GM12878 (cell line): Measurements from ENCODE around the gene CSTB.

Experiments
- EP300 ChIP-seq, 2 experiments: fragments of 150-350 bp in 1 of 2; IDR thresholded peaks; 2 replicates each; pipeline ENCODE4 v1.6.1; 2011 to 2012; ENCODE audit warnings: low read depth in 2 of 2, low read length in 2 of 2, borderline replicate concordance in 1 of 2, improper control_type of control experiment in 1 of 2, inconsistent platforms in 1 of 2; ENCODE audit not compliant: control insufficient read depth in 1 of 2
- POLR2A ChIP-seq: IDR thresholded peaks from 2 replicates; pipeline ENCODE4 v1.6.1; 2011; ENCODE audit warnings: low read depth, mild to moderate bottlenecking, low read length
- RAD21 ChIP-seq: IDR thresholded peaks from 2 replicates; pipeline ENCODE4 v1.6.1; 2011; ENCODE audit warnings: mild to moderate bottlenecking, low read depth, low read length, moderate library complexity; ENCODE audit not compliant: insufficient read depth
- RCOR1 ChIP-seq: conservative IDR thresholded peaks from 2 replicates; pipeline ENCODE4 v1.6.1; 2012; ENCODE audit warnings: low read depth, low read length, improper control_type of control experiment
- SMARCA5 ChIP-seq: fragments of 450-650 bp; IDR thresholded peaks from 2 replicates; pipeline ENCODE4 v1.6.1; 2017; ENCODE audit warnings: mild to moderate bottlenecking
- ZNF207 ChIP-seq: fragments of 450-650 bp; IDR thresholded peaks from 2 replicates; pipeline ENCODE4 v1.6.1; 2014; ENCODE audit warnings: antibody characterized with exemption, mild to moderate bottlenecking, borderline replicate concordance
- TF ChIP-seq, protein P1 (sequence below): IDR thresholded peaks from 2 replicates; pipeline ENCODE4 v1.6.1; 2011; ENCODE audit warnings: low read depth, low read length, improper control_type of control experiment, borderline replicate concordance
- TF ChIP-seq, protein P2 (sequence below), 3 experiments: IDR thresholded peaks in 2 of 3; conservative IDR thresholded peaks in 1 of 3; 2 replicates each; pipeline ENCODE4 v1.5.1; 2011; ENCODE audit warnings: low read depth in 3 of 3, low read length in 3 of 3, mild to moderate bottlenecking in 3 of 3, control low read depth in 2 of 3, moderate library complexity in 2 of 3, inconsistent platforms in 1 of 3, mixed read lengths in 1 of 3; ENCODE audit not compliant: control insufficient read depth in 2 of 3, insufficient read depth in 1 of 3; ENCODE audit errors: extremely low read depth in 1 of 3
- TF ChIP-seq, protein P3 (sequence below): fragments of 450-650 bp; IDR thresholded peaks from 2 replicates; pipeline ENCODE4 v1.6.1; 2016; ENCODE audit warnings: mild to moderate bottlenecking, moderate library complexity, borderline replicate concordance
- TF ChIP-seq, protein P4 (sequence below): fragments of 450-650 bp; IDR thresholded peaks from 2 replicates; pipeline ENCODE4 v1.6.1; 2017; ENCODE audit warnings: mild to moderate bottlenecking, moderate library complexity
- TF ChIP-seq, protein P5 (sequence below): fragments of 450-650 bp; IDR thresholded peaks from 2 replicates; pipeline ENCODE4 v1.6.1; 2017; ENCODE audit warnings: antibody characterized with exemption, mild to moderate bottlenecking, moderate library complexity
- TF ChIP-seq, protein P6 (sequence below): IDR thresholded peaks from 2 replicates; pipeline ENCODE4 v1.6.1; 2012; ENCODE audit warnings: improper control_type of control experiment, low read depth, low read length; ENCODE audit not compliant: insufficient replicate concordance

DNA sequence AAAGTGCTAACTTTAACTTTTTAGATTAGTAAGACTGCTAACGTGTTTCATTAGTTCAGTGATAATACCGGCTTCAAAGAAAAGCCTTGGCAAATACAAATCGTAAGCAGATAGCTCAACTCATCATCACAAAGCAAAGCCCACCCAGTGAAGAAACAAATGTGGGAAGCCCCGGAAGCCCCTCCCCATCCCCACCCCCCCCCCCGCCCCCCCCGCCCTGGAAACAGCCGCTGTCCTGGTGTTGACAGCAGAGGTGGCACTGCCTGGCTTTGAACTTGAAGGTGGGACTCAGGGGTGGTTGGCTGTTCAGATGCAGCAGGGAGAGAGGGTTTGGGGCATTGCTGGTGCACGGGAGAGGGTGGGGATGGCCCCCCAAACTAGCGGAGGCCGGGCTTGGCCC is 43.0 kb downstream of the CSTB start:
- TF ChIP-seq, protein P1, sequence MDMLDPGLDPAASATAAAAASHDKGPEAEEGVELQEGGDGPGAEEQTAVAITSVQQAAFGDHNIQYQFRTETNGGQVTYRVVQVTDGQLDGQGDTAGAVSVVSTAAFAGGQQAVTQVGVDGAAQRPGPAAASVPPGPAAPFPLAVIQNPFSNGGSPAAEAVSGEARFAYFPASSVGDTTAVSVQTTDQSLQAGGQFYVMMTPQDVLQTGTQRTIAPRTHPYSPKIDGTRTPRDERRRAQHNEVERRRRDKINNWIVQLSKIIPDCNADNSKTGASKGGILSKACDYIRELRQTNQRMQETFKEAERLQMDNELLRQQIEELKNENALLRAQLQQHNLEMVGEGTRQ = no peak
- TF ChIP-seq RAD21 = no peak
- TF ChIP-seq, protein P2, sequence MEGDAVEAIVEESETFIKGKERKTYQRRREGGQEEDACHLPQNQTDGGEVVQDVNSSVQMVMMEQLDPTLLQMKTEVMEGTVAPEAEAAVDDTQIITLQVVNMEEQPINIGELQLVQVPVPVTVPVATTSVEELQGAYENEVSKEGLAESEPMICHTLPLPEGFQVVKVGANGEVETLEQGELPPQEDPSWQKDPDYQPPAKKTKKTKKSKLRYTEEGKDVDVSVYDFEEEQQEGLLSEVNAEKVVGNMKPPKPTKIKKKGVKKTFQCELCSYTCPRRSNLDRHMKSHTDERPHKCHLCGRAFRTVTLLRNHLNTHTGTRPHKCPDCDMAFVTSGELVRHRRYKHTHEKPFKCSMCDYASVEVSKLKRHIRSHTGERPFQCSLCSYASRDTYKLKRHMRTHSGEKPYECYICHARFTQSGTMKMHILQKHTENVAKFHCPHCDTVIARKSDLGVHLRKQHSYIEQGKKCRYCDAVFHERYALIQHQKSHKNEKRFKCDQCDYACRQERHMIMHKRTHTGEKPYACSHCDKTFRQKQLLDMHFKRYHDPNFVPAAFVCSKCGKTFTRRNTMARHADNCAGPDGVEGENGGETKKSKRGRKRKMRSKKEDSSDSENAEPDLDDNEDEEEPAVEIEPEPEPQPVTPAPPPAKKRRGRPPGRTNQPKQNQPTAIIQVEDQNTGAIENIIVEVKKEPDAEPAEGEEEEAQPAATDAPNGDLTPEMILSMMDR (IDR thresholded peaks at IDR 0.05 in 2 of 3, conservative IDR thresholded peaks at IDR 0.05 in 1 of 3; ENCODE audit: control insufficient read depth in 2 of 3, extremely low read depth in 1 of 3, insufficient read depth in 1 of 3, low read depth in 3 of 3, low read length in 3 of 3) = no peak
- TF ChIP-seq, protein P3, sequence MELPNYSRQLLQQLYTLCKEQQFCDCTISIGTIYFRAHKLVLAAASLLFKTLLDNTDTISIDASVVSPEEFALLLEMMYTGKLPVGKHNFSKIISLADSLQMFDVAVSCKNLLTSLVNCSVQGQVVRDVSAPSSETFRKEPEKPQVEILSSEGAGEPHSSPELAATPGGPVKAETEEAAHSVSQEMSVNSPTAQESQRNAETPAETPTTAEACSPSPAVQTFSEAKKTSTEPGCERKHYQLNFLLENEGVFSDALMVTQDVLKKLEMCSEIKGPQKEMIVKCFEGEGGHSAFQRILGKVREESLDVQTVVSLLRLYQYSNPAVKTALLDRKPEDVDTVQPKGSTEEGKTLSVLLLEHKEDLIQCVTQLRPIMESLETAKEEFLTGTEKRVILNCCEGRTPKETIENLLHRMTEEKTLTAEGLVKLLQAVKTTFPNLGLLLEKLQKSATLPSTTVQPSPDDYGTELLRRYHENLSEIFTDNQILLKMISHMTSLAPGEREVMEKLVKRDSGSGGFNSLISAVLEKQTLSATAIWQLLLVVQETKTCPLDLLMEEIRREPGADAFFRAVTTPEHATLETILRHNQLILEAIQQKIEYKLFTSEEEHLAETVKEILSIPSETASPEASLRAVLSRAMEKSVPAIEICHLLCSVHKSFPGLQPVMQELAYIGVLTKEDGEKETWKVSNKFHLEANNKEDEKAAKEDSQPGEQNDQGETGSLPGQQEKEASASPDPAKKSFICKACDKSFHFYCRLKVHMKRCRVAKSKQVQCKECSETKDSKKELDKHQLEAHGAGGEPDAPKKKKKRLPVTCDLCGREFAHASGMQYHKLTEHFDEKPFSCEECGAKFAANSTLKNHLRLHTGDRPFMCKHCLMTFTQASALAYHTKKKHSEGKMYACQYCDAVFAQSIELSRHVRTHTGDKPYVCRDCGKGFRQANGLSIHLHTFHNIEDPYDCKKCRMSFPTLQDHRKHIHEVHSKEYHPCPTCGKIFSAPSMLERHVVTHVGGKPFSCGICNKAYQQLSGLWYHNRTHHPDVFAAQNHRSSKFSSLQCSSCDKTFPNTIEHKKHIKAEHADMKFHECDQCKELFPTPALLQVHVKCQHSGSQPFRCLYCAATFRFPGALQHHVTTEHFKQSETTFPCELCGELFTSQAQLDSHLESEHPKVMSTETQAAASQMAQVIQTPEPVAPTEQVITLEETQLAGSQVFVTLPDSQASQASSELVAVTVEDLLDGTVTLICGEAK = no peak
- TF ChIP-seq EP300 (IDR thresholded peaks at IDR 0.05; ENCODE audit: borderline replicate concordance in 1 of 2, control insufficient read depth in 1 of 2, low read depth in 2 of 2, low read length in 2 of 2) = no peak
- no peak for TF ChIP-seq RCOR1
- no peak for TF ChIP-seq SMARCA5
- TF ChIP-seq ZNF207 = no peak
- TF ChIP-seq, protein P4, sequence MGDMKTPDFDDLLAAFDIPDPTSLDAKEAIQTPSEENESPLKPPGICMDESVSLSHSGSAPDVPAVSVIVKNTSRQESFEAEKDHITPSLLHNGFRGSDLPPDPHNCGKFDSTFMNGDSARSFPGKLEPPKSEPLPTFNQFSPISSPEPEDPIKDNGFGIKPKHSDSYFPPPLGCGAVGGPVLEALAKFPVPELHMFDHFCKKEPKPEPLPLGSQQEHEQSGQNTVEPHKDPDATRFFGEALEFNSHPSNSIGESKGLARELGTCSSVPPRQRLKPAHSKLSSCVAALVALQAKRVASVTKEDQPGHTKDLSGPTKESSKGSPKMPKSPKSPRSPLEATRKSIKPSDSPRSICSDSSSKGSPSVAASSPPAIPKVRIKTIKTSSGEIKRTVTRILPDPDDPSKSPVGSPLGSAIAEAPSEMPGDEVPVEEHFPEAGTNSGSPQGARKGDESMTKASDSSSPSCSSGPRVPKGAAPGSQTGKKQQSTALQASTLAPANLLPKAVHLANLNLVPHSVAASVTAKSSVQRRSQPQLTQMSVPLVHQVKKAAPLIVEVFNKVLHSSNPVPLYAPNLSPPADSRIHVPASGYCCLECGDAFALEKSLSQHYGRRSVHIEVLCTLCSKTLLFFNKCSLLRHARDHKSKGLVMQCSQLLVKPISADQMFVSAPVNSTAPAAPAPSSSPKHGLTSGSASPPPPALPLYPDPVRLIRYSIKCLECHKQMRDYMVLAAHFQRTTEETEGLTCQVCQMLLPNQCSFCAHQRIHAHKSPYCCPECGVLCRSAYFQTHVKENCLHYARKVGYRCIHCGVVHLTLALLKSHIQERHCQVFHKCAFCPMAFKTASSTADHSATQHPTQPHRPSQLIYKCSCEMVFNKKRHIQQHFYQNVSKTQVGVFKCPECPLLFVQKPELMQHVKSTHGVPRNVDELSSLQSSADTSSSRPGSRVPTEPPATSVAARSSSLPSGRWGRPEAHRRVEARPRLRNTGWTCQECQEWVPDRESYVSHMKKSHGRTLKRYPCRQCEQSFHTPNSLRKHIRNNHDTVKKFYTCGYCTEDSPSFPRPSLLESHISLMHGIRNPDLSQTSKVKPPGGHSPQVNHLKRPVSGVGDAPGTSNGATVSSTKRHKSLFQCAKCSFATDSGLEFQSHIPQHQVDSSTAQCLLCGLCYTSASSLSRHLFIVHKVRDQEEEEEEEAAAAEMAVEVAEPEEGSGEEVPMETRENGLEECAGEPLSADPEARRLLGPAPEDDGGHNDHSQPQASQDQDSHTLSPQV = no peak
- no peak for TF ChIP-seq POLR2A
- TF ChIP-seq, protein P5, sequence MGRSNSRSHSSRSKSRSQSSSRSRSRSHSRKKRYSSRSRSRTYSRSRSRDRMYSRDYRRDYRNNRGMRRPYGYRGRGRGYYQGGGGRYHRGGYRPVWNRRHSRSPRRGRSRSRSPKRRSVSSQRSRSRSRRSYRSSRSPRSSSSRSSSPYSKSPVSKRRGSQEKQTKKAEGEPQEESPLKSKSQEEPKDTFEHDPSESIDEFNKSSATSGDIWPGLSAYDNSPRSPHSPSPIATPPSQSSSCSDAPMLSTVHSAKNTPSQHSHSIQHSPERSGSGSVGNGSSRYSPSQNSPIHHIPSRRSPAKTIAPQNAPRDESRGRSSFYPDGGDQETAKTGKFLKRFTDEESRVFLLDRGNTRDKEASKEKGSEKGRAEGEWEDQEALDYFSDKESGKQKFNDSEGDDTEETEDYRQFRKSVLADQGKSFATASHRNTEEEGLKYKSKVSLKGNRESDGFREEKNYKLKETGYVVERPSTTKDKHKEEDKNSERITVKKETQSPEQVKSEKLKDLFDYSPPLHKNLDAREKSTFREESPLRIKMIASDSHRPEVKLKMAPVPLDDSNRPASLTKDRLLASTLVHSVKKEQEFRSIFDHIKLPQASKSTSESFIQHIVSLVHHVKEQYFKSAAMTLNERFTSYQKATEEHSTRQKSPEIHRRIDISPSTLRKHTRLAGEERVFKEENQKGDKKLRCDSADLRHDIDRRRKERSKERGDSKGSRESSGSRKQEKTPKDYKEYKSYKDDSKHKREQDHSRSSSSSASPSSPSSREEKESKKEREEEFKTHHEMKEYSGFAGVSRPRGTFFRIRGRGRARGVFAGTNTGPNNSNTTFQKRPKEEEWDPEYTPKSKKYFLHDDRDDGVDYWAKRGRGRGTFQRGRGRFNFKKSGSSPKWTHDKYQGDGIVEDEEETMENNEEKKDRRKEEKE = no peak
- TF ChIP-seq, protein P6, sequence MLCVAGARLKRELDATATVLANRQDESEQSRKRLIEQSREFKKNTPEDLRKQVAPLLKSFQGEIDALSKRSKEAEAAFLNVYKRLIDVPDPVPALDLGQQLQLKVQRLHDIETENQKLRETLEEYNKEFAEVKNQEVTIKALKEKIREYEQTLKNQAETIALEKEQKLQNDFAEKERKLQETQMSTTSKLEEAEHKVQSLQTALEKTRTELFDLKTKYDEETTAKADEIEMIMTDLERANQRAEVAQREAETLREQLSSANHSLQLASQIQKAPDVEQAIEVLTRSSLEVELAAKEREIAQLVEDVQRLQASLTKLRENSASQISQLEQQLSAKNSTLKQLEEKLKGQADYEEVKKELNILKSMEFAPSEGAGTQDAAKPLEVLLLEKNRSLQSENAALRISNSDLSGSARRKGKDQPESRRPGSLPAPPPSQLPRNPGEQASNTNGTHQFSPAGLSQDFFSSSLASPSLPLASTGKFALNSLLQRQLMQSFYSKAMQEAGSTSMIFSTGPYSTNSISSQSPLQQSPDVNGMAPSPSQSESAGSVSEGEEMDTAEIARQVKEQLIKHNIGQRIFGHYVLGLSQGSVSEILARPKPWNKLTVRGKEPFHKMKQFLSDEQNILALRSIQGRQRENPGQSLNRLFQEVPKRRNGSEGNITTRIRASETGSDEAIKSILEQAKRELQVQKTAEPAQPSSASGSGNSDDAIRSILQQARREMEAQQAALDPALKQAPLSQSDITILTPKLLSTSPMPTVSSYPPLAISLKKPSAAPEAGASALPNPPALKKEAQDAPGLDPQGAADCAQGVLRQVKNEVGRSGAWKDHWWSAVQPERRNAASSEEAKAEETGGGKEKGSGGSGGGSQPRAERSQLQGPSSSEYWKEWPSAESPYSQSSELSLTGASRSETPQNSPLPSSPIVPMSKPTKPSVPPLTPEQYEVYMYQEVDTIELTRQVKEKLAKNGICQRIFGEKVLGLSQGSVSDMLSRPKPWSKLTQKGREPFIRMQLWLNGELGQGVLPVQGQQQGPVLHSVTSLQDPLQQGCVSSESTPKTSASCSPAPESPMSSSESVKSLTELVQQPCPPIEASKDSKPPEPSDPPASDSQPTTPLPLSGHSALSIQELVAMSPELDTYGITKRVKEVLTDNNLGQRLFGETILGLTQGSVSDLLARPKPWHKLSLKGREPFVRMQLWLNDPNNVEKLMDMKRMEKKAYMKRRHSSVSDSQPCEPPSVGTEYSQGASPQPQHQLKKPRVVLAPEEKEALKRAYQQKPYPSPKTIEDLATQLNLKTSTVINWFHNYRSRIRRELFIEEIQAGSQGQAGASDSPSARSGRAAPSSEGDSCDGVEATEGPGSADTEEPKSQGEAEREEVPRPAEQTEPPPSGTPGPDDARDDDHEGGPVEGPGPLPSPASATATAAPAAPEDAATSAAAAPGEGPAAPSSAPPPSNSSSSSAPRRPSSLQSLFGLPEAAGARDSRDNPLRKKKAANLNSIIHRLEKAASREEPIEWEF = no peak
